Natural killer cell (primary cell): ENCODE data around the gene TMEFF1. TPM values are rescaled to one million over a fixed set of nuclear protein-coding genes. Genes with fewer than 3 reads are reported as not detected.
"Not testable (repeated sequence)": the region's sequence is repeated elsewhere in the genome, so short reads cannot be mapped to it uniquely, and the experiment has no call there.

Source experiments
- ATAC-seq, 3 donors: fragments of 150-1000 bp in 2 of 3; fragments of 200-7000 bp in 1 of 3; cut with Tn5 transposase; 1 replicate in 1 of 3; 2 replicates in 2 of 3; pipeline ENCODE4 v1.10.0; 2021; ENCODE audit warnings: mild to moderate bottlenecking in 2 of 3, moderate library complexity in 2 of 3
- DNase-seq, 2 donors: peaks; one replicate each; pipeline versions ENCODE4 v3.0.0 to v3.0.0-alpha.2; 2013 to 2021; ENCODE audit warnings: mixed read lengths in 1 of 2
- H3K27ac ChIP-seq: one replicate; pipeline ENCODE4 v1.5.1; 2013; ENCODE audit warnings: mild to moderate bottlenecking, low read length
- H3K27me3 ChIP-seq: one replicate; pipeline ENCODE4 v1.6.1; 2013; ENCODE audit warnings: low read length; ENCODE audit not compliant: control insufficient read depth, insufficient read depth
- H3K36me3 ChIP-seq: one replicate; pipeline ENCODE4 v1.6.1; 2013; ENCODE audit warnings: low read length; ENCODE audit not compliant: control insufficient read depth, insufficient read depth
- H3K4me1 ChIP-seq: one replicate; pipeline ENCODE4 v1.6.1; 2013; ENCODE audit warnings: low read length; ENCODE audit not compliant: control insufficient read depth, insufficient read depth
- H3K4me3 ChIP-seq: one replicate; pipeline ENCODE4 v1.5.1; 2013; ENCODE audit warnings: low read length
- H3K9me3 ChIP-seq: one replicate; pipeline ENCODE4 v1.6.1; 2013; ENCODE audit warnings: low read length; ENCODE audit not compliant: control insufficient read depth, insufficient read depth
- H3K27ac Mint-ChIP-seq, 2 donors: one replicate each; pipeline ENCODE4 v1.8.0; 2022; ENCODE audit warnings: mild to moderate bottlenecking in 2 of 2, mixed read lengths in 2 of 2, moderate library complexity in 1 of 2
- H3K27me3 Mint-ChIP-seq, 2 donors: one replicate each; pipeline ENCODE4 v1.8.0; 2022; ENCODE audit warnings: low read depth in 2 of 2, mixed read lengths in 2 of 2
- H3K36me3 Mint-ChIP-seq: one replicate; pipeline ENCODE4 v1.8.0; 2022; ENCODE audit warnings: mixed read lengths
- H3K4me1 Mint-ChIP-seq, 2 donors: one replicate each; pipeline ENCODE4 v1.8.0; 2022; ENCODE audit warnings: mixed read lengths in 2 of 2
- H3K4me3 Mint-ChIP-seq: one replicate; pipeline ENCODE4 v1.8.0; 2022; ENCODE audit warnings: mild to moderate bottlenecking, moderate library complexity, mixed read lengths
- H3K9me3 Mint-ChIP-seq, 2 donors: one replicate each; pipeline ENCODE4 v1.8.0; 2022; ENCODE audit warnings: mixed read lengths in 2 of 2
- WGBS: methylation state at CpG from one replicate; pipeline ENCODE4 v1.1.7; 2013; ENCODE audit warnings: missing lambda C conversion rate; ENCODE audit not compliant: insufficient coverage; 5-methylcytosine and 5-hydroxymethylcytosine counted together
- intact Hi-C: fragments of 100-400 bp; cut with micrococcal nuclease; formaldehyde crosslinking; loops from one replicate; pipeline ENCODE4 v1.14.2; 2022
- total RNA-seq, 4 donors: library from RNA; stranded (reverse); fragments of 120-200 nt in 1 of 4; gene quantifications; one replicate each; pipeline versions ENCODE4 v1.2.3 to v1.2.4, GENCODE V29; 2013 to 2022
- TF ChIP-seq, protein P1 (sequence below): fragments of 200-600 bp; IDR thresholded peaks from one replicate; pipeline ENCODE4 v1.8.0; 2022; ENCODE audit warnings: antibody characterized with exemption

The TMEFF1 gene
- total RNA-seq, 3 donors from 2014 or later (not counting 1 experiment from before 2014, with no cell fraction given) = 0.18 TPM; not detected in 2

DNA sequence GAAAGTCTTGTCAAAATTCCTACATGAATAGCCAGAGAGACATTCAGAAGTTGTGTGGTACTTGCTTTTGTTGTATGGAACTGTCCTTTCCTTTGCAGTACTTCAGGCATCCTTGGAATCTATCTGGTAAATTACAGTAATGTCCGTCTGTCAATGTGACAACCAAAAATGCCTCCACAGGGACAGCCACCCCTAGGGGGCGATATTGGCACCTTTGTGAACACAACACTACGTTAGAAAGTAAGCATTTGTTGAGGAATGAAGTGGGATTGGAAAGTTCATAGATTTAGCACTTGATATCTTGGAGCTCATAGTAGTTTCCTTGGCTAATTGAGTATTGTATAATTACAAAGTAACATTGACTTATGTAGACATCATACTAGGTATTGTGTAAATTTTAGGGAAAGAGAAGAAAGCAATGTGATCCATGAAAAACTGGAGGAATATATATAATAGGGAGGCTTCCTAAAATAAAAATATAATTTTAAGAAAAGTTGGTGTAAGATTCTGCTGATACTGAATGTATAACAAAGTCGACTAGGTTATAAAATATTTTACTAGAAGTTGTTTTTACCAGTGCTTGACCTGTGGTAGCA is 32.7 kb downstream of the TMEFF1 start:
- intact Hi-C loops = no loop called here
- Histone ChIP-seq H3K27me3 (no peaks in the 10 kb centered on the region), H3K9me3 (no peaks in the 10 kb centered on the region), H3K4me3 (no peak overlapping the region), H3K27ac (no peak overlapping the region), H3K4me1 (no peaks in the 10 kb centered on the region), H3K36me3 (no peaks in the 10 kb centered on the region)
- 75% methylated on average over 2 of the region's 4 CpGs for WGBS
- ATAC-seq (peak in 1 of 3 donors; percentile 48), DNase-seq (peak; percentile 31 to 65)
- H3K4me3 Mint-ChIP-seq = no peak overlapping the region
- H3K9me3 Mint-ChIP-seq = no peaks in the 10 kb centered on the region
- TF ChIP-seq, protein P1, sequence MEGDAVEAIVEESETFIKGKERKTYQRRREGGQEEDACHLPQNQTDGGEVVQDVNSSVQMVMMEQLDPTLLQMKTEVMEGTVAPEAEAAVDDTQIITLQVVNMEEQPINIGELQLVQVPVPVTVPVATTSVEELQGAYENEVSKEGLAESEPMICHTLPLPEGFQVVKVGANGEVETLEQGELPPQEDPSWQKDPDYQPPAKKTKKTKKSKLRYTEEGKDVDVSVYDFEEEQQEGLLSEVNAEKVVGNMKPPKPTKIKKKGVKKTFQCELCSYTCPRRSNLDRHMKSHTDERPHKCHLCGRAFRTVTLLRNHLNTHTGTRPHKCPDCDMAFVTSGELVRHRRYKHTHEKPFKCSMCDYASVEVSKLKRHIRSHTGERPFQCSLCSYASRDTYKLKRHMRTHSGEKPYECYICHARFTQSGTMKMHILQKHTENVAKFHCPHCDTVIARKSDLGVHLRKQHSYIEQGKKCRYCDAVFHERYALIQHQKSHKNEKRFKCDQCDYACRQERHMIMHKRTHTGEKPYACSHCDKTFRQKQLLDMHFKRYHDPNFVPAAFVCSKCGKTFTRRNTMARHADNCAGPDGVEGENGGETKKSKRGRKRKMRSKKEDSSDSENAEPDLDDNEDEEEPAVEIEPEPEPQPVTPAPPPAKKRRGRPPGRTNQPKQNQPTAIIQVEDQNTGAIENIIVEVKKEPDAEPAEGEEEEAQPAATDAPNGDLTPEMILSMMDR = peak; percentile 65
- H3K36me3 Mint-ChIP-seq = no peaks in the 10 kb centered on the region
- no peak overlapping the region for H3K27ac Mint-ChIP-seq
- no peaks in the 10 kb centered on the region for H3K4me1 Mint-ChIP-seq
- no peaks in the 10 kb centered on the region for H3K27me3 Mint-ChIP-seq

DNA sequence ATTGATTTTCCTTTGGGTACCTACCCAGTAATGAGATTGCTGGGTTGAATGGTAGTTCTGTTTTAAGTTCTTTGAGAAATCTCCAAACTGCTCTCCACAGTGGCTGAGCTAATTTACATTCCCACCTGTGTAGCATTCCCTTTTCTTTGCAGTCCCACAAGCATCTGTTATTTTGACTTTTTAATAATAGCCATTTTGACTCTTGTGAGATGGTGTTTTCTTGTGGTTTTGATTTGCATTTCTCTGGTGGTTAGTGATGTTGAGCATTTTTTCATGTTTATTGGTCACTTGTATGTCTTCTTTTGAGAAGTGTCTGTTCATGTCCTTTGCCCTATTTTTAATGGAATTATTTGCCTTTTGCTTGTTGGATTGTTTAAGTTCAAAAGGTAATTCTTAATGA is 34.4 kb downstream of the TMEFF1 start:
- H3K36me3 ChIP-seq, ATAC-seq, H3K9me3 Mint-ChIP-seq, H3K4me3 ChIP-seq, H3K27me3 ChIP-seq, H3K4me3 Mint-ChIP-seq, H3K4me1 ChIP-seq, DNase-seq, H3K36me3 Mint-ChIP-seq, H3K27me3 Mint-ChIP-seq, H3K27ac ChIP-seq, intact Hi-C loops, H3K27ac Mint-ChIP-seq, H3K9me3 ChIP-seq, H3K4me1 Mint-ChIP-seq: not testable (repeated sequence)

DNA sequence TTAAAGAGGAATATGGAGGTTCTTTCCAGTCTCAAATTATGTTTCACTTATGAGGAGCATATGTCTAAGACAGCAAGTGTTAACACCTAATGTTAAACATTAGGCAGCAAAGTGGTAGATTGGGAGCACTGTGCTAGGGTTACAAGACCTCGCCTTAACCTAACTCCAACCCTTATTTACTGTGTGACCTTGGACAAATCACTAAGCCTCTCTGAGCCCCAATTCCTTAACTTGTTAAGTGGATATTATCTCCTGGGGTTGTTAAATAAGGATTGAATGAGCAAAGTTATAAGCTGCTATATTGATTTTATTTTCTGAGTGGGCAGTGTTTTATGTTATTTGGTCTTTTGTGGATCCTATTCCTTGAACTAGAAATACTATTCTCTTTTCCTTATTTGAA is 38.3 kb downstream of the TMEFF1 start:
- no peaks in the 10 kb centered on the region for H3K4me1 Mint-ChIP-seq
- Histone ChIP-seq H3K36me3 (no peaks in the 10 kb centered on the region), H3K4me3 (no peak overlapping the region), H3K9me3 (no peaks in the 10 kb centered on the region), H3K4me1 (no peaks in the 10 kb centered on the region), H3K27me3 (no peaks in the 10 kb centered on the region), H3K27ac (no peak overlapping the region)
- intact Hi-C loops = no loop called here
- no peak overlapping the region for H3K27ac Mint-ChIP-seq
- TF ChIP-seq, protein P1 = no peak
- H3K36me3 Mint-ChIP-seq = no peaks in the 10 kb centered on the region
- no peaks in the 10 kb centered on the region for H3K9me3 Mint-ChIP-seq
- DNase-seq (no peak), ATAC-seq (no peak)
- H3K27me3 Mint-ChIP-seq = no peaks in the 10 kb centered on the region
- WGBS = no CpG with 5 or more reads among the region's 1 CpG
- H3K4me3 Mint-ChIP-seq = no peak overlapping the region

DNA sequence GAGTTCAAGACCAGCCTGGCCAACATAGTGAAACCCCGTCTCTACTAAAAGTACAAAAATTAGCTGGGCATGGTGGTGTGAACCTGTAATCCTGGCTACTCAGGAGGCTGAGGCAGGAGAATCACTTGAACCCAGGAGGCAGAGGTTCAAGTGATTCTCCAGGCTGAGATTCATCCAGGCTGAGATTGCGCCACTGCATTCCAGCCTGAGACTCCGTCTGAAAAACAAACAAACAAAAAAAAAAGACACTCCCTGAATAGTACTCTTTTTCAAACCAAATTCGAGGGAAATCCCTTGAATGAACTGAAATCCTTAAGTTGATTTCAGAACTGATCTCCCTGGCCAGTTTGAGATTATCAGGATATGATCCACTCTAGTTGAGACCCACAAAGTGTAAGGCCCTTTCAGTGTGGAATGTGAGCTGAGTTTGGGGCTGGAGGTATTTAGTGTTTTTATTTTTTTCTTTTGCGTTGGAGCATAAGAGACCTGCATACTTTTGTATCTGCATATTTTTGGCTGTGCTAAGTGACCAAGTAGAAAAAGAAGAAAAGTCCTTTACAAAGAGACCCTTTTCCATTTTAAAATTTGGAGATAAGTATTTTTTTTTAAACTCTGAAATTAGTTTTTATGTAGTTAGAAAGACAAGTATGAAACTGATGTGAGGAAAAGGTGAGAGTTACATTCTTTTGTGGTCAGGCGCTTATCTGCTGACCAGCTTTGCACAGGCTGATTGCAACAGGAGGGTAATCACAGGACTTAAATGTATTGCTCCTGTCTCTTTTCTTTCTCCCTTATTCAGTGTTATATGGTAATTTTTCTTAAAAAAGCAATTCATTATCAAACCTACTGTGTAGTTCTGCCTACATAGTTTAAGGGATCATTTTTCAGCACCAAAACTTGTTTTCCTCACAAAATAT is 42.9 kb downstream of the TMEFF1 start:
- no peak overlapping the region for H3K4me3 ChIP-seq
- H3K27ac Mint-ChIP-seq = no peak overlapping the region
- DNase-seq (no peak), ATAC-seq (no peak)
- no peaks in the 10 kb centered on the region for H3K9me3 ChIP-seq
- intact Hi-C loops = no loop called here
- no peaks in the 10 kb centered on the region for H3K36me3 ChIP-seq
- no peaks in the 10 kb centered on the region for H3K27me3 ChIP-seq
- 89% methylated on average over 5 of the region's 6 CpGs for WGBS
- no peaks in the 10 kb centered on the region for H3K4me1 Mint-ChIP-seq
- no peaks in the 10 kb centered on the region for H3K9me3 Mint-ChIP-seq
- no peak overlapping the region for H3K27ac ChIP-seq
- TF ChIP-seq, protein P1 = no peak
- no peak overlapping the region for H3K4me3 Mint-ChIP-seq
- H3K4me1 ChIP-seq = no peaks in the 10 kb centered on the region
- no peaks in the 10 kb centered on the region for H3K27me3 Mint-ChIP-seq
- no peaks in the 10 kb centered on the region for H3K36me3 Mint-ChIP-seq
